ENCODE data around the gene NTPCR.
"Not testable (repeated sequence)": the region's sequence is repeated elsewhere in the genome, so short reads cannot be mapped to it uniquely, and the experiment has no call there.

Gene NTPCR

GRCh38 chr1:232984577-232985425 is 34.4 kb downstream of the NTPCR start:
- no peak for DNase-seq (ENCODE audit: low read depth)

GRCh38 chr1:232985882-232986526 is 35.6 kb downstream of the NTPCR start:
- DNase-seq (ENCODE audit: low read depth): no peak

GRCh38 chr1:232986527-232986922 is 36.1 kb downstream of the NTPCR start:
- no peak for DNase-seq (ENCODE audit: low read depth)

- DNase-seq (ENCODE audit: low read depth): no peak
Measured at GRCh38 chr1:232987046-232987773, 36.8 kb downstream of the NTPCR start.

GRCh38 chr1:232987774-232988140 is 37.3 kb downstream of the NTPCR start:
- no peak for DNase-seq (ENCODE audit: low read depth)

- DNase-seq (ENCODE audit: low read depth): no peak
Measured at GRCh38 chr1:232988572-232989040, 38.2 kb downstream of the NTPCR start.

- no peak for DNase-seq (ENCODE audit: low read depth)
Measured at GRCh38 chr1:232990176-232991128, 40.0 kb downstream of the NTPCR start.

- DNase-seq (ENCODE audit: low read depth): no peak
Measured at GRCh38 chr1:232991238-232991637, 40.8 kb downstream of the NTPCR start.

GRCh38 chr1:232992227-232992626 is 41.8 kb downstream of the NTPCR start:
- DNase-seq (ENCODE audit: low read depth): no peak

- no peak for DNase-seq (ENCODE audit: low read depth)
Measured at GRCh38 chr1:232993555-232993954, 43.1 kb downstream of the NTPCR start.

- DNase-seq (ENCODE audit: low read depth): no peak
Measured at GRCh38 chr1:232995189-232995588, 44.8 kb downstream of the NTPCR start.

GRCh38 chr1:232996143-232996542 is 45.7 kb downstream of the NTPCR start:
- DNase-seq (ENCODE audit: low read depth): no peak

GRCh38 chr1:232998138-232998537 is 47.7 kb downstream of the NTPCR start:
- no peak for DNase-seq (ENCODE audit: low read depth)

GRCh38 chr1:232998646-232999045 is 48.2 kb downstream of the NTPCR start:
- no peak for DNase-seq (ENCODE audit: low read depth)

- no peak for DNase-seq (ENCODE audit: low read depth)
Measured at GRCh38 chr1:232999956-233000625, 49.7 kb downstream of the NTPCR start.

- DNase-seq (ENCODE audit: low read depth): not testable (repeated sequence)
Measured at GRCh38 chr1:233003638-233004037, 53.2 kb downstream of the NTPCR start.

GRCh38 chr1:233004451-233004850 is 54.0 kb downstream of the NTPCR start:
- DNase-seq (ENCODE audit: low read depth): no peak

- no peak for DNase-seq (ENCODE audit: low read depth)
Measured at GRCh38 chr1:233005156-233005555, 54.7 kb downstream of the NTPCR start.

- DNase-seq (ENCODE audit: low read depth): no peak
Measured at GRCh38 chr1:233005703-233006102, 55.3 kb downstream of the NTPCR start.

GRCh38 chr1:233006108-233006507 is 55.7 kb downstream of the NTPCR start:
- DNase-seq (ENCODE audit: low read depth): no peak

- DNase-seq (ENCODE audit: low read depth): no peak
Measured at GRCh38 chr1:233006541-233006973, 56.1 kb downstream of the NTPCR start.

Data from activated T-helper 1 cell treated with Interleukin-2 at 50 U/mL for 16 hours (primary cell).